HG03571 (cell line): ENCODE results near the gene UBAC1.
"Not testable (repeated sequence)": the region's sequence is repeated elsewhere in the genome, so short reads cannot be mapped to it uniquely, and the experiment has no call there.

Source experiments
- ATAC-seq: cut with Tn5 transposase; IDR thresholded peaks from one replicate; pipeline ENCODE4 v1.9.1; 2021; ENCODE audit not compliant: unreplicated experiment

Gene UBAC1

GRCh38 chr9:135903786-135904520 lies 57.2 kb downstream of the UBAC1 start:
- ATAC-seq, result no peak

- ATAC-seq, result no peak
These were observed 57.9 kb downstream of the UBAC1 start for GRCh38 chr9:135903358-135903656.

GRCh38 chr9:135902655-135903357 lies 58.4 kb downstream of the UBAC1 start:
- ATAC-seq, result no peak

- no peak for ATAC-seq
These were observed 59.3 kb downstream of the UBAC1 start for GRCh38 chr9:135901826-135902225.

GRCh38 chr9:135901031-135901758 lies 60.0 kb downstream of the UBAC1 start:
- ATAC-seq, result no peak

GRCh38 chr9:135898634-135899407 lies 62.4 kb downstream of the UBAC1 start:
- no peak for ATAC-seq

GRCh38 chr9:135896626-135897025 lies 64.5 kb downstream of the UBAC1 start:
- ATAC-seq, result no peak

GRCh38 chr9:135896205-135896604 lies 65.0 kb downstream of the UBAC1 start:
- no peak for ATAC-seq

- ATAC-seq, result no peak
These were observed 65.8 kb downstream of the UBAC1 start for GRCh38 chr9:135895202-135895848.

- no peak for ATAC-seq
These were observed 68.1 kb downstream of the UBAC1 start for GRCh38 chr9:135893104-135893503.

GRCh38 chr9:135892327-135892726 lies 68.8 kb downstream of the UBAC1 start:
- not testable (repeated sequence) for ATAC-seq

- no peak for ATAC-seq
These were observed 70.0 kb downstream of the UBAC1 start for GRCh38 chr9:135891027-135891631.

GRCh38 chr9:135890190-135891026 lies 70.8 kb downstream of the UBAC1 start:
- ATAC-seq, result no peak

- no peak for ATAC-seq
These were observed 71.5 kb downstream of the UBAC1 start for GRCh38 chr9:135889564-135890189.

GRCh38 chr9:135888766-135889394 lies 72.3 kb downstream of the UBAC1 start:
- no peak for ATAC-seq

GRCh38 chr9:135888126-135888765 lies 72.9 kb downstream of the UBAC1 start:
- ATAC-seq, result no peak

GRCh38 chr9:135887585-135888050 lies 73.6 kb downstream of the UBAC1 start:
- no peak for ATAC-seq

- no peak for ATAC-seq
These were observed 74.1 kb downstream of the UBAC1 start for GRCh38 chr9:135887021-135887507.
